A549 (cell line): ENCODE results near the gene PORCN.

Source experiments
- CTCF ChIP-seq: fragments of >200 bp; sonication (Bioruptor Twin); formaldehyde crosslinking; IDR thresholded peaks from 3 replicates; pipeline ENCODE4 v1.5.1; 2016
- HDAC2 ChIP-seq: fragments of 200-600 bp; sonication (generic); IDR thresholded peaks from 2 replicates; pipeline ENCODE4 v1.6.1; 2016
- JUNB ChIP-seq: fragments of >200 bp; sonication (Bioruptor Twin); formaldehyde crosslinking; IDR thresholded peaks from 2 replicates; pipeline ENCODE4 v1.6.1; 2016
- REST ChIP-seq: fragments of 200-600 bp; sonication (generic); IDR thresholded peaks from 2 replicates; pipeline ENCODE4 v1.6.1; 2016; ENCODE audit warnings: antibody characterized with exemption, mild to moderate bottlenecking, moderate library complexity
- RFX5 ChIP-seq: fragments of 450-650 bp; IDR thresholded peaks from 2 replicates; pipeline ENCODE4 v1.7.1; 2014; ENCODE audit warnings: antibody characterized with exemption, mild to moderate bottlenecking, moderate library complexity
- SREBF2 ChIP-seq: fragments of 450-650 bp; IDR thresholded peaks from 2 replicates; pipeline ENCODE4 v1.6.1; 2014; ENCODE audit warnings: mild to moderate bottlenecking, moderate library complexity
- USF2 ChIP-seq: fragments of 450-650 bp; IDR thresholded peaks from 2 replicates; pipeline ENCODE4 v1.6.1; 2014; ENCODE audit warnings: antibody characterized with exemption

DNA sequence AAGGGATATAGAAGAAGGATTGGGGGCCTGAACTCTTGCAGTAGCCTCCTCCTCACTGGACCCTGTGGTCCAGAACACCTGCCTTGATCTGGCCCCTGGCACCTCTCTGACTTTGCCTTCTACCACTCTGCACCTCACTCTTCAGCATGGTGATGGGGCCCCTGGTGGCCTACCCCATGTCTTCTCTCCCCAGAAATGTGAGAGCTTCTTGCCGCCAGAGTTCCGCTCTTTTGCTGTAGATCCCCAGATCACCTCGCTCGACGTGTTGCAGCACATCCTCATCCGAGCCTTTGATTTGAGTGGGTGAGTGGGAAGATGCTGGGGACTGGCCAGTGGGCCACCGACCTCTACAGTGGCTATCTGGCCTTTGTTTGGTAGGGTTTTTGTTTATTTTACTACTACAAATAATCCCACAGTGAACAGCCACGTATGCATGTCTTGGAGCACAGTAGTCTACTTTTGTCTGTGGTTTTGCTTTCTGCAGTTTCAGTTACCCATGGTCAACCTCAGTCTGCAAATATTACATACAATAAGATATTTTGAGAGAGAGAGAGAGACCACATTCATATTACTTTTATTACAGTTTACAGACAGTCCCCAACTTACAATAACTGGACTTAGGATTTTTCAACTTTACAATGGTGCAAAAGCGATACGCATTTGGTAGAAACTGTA, 32.5 kb downstream of the PORCN start:
- TF ChIP-seq REST = no peak
- no peak for TF ChIP-seq RFX5
- no peak for TF ChIP-seq JUNB
- TF ChIP-seq HDAC2 = no peak
- no peak for TF ChIP-seq SREBF2
- no peak for TF ChIP-seq CTCF
- TF ChIP-seq USF2 = no peak
